ENCODE measurements around the gene PRKCZ. TPM values are rescaled to one million over a fixed set of nuclear protein-coding genes. Genes with fewer than 3 reads are reported as not detected.

Gene PRKCZ
- total RNA-seq, 6 experiments from 2014 or later, result 0.55 to 1.4 (median 0.95) TPM

- Mint-ChIP-seq H3K27me3 (ENCODE audit: insufficient read depth) (no peaks in the 10 kb centered on the region; the same call in 1 of the 2 replicates), H3K9me3 (no peaks in the 10 kb centered on the region), H3K36me3 (ENCODE audit: low read depth) (no peaks in the 10 kb centered on the region), H3K4me1 (ENCODE audit: low read depth) (peaks cover 28% of the 10 kb centered on the region), H3K4me3 (peak overlapping the region; percentile 47), H3K27ac (no peak overlapping the region)
- DNase-seq, result peak; percentile 85
- TF ChIP-seq CTCF (IDR thresholded peaks at IDR 0.05), result no peak
These were observed 155.2 kb downstream of the PRKCZ start for GRCh38 chr1:2205191-2205952.

- Mint-ChIP-seq H3K9me3 (no peaks in the 10 kb centered on the region), H3K36me3 (ENCODE audit: low read depth) (no peaks in the 10 kb centered on the region), H3K4me1 (ENCODE audit: low read depth) (peaks cover 28% of the 10 kb centered on the region), H3K27me3 (ENCODE audit: insufficient read depth) (no peaks in the 10 kb centered on the region; the same call in 1 of the 2 replicates), H3K27ac (peak overlapping the region; percentile 87), H3K4me3 (peak overlapping the region; percentile 52; the same call in 1 of the 2 replicates)
- TF ChIP-seq CTCF (IDR thresholded peaks at IDR 0.05), result no peak
- no peak for DNase-seq
These were observed 156.7 kb downstream of the PRKCZ start for GRCh38 chr1:2206813-2207487.

- peaks cover 28% of the 10 kb centered on the region for H3K4me1 Mint-ChIP-seq (ENCODE audit: low read depth)
- peak overlapping the region; percentile 52; the same call in 1 of the 2 replicates for H3K4me3 Mint-ChIP-seq
- H3K36me3 Mint-ChIP-seq (ENCODE audit: low read depth), result no peaks in the 10 kb centered on the region
- no peaks in the 10 kb centered on the region for H3K9me3 Mint-ChIP-seq
- DNase-seq, result peak; percentile 91
- peak overlapping the region; percentile 87 for H3K27ac Mint-ChIP-seq
- H3K27me3 Mint-ChIP-seq (ENCODE audit: insufficient read depth), result no peaks in the 10 kb centered on the region; the same call in 1 of the 2 replicates
- peak; percentile 26; the same call in 1 of the 2 replicates for TF ChIP-seq CTCF (IDR thresholded peaks at IDR 0.05)
These were observed 158.4 kb downstream of the PRKCZ start for GRCh38 chr1:2208309-2209239.

GRCh38 chr1:2209400-2210083 is 159.3 kb downstream of the PRKCZ start:
- H3K36me3 Mint-ChIP-seq (ENCODE audit: low read depth), result no peaks in the 10 kb centered on the region
- no peak for TF ChIP-seq CTCF (IDR thresholded peaks at IDR 0.05)
- no peak overlapping the region for H3K4me3 Mint-ChIP-seq
- peaks cover 34% of the 10 kb centered on the region for H3K4me1 Mint-ChIP-seq (ENCODE audit: low read depth)
- peak overlapping the region; percentile 44 for H3K27ac Mint-ChIP-seq
- H3K27me3 Mint-ChIP-seq (ENCODE audit: insufficient read depth), result no peaks in the 10 kb centered on the region
- DNase-seq, result no peak
- no peaks in the 10 kb centered on the region for H3K9me3 Mint-ChIP-seq

Data from HFFc6 (cell line).